ENCODE results near the gene SRPX.

SRPX gene

DNA sequence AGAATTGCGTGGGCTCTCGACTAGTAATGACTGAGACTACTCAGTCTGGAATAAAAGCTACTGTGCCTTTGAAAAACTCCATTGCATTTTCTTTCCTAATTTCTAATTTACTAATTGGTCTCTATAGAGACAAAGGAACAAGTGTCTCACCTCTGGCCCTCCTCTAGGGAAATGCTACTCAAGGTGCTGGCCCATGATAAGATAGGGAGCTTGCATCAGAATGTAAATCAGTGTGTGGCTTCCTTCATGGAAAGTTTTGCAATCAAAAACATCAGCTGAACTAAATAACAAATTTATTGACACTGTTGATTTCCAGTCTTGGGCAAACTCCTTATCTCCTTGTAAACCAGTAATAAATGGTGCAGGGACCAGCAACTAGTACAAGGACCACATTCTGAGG, 81.8 kb downstream of the SRPX start:
- no peak for DNase-seq (ENCODE audit: low read depth)

DNA sequence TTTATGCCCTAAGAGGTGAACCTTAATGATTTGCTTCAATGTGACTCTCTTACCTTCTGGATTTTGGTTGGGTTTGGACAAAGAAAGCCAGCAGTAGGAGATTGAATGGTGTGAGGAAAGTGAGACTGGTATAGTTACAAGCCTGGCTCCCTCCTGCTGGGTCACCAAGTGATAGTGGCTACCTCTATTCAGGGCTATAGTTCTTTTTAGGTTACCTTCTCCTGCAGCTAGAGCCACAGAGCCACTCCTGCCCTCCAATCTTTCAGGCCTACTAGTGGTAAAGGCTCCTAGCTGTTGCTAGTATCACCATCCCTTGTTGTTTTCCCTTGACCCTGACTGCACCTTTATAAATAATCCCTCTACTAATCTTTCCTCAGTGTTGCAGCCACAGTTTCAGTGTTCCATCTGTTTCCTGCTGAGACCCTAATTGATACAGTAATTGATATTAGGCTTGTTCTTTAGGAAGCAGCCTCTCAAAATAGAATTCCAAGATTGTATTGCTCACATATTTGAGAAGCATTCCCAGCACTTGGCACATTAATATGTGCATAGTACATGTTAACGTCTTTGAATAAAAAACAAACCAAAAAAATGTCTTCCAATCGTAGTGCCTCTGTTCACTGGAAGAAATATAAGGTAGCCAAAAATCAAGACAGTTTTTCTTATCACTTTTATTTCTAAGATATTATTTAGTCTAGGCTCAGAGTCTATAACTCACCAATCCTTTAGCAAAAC, 82.3 kb downstream of the SRPX start:
- DNase-seq (ENCODE audit: low read depth), result no peak

DNA sequence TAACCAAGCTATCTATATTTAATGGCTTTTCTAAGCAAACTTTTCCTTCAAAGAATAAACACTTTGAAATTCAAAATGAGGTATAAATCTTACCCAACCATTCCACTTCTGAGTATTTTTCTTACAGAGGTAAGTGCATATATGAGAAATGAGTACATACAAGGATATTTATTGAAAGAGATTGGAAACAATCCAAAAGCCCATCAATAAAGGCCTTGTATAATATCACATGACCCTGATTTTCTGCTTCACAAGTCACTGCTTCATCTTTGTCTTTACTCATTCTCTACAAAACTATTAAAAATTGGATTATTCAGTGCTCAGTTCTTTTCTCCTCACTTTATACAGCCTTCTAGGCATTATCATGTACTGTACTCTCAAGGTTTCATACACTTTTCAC, 91.3 kb downstream of the SRPX start:
- no peak for DNase-seq (ENCODE audit: low read depth)

DNA sequence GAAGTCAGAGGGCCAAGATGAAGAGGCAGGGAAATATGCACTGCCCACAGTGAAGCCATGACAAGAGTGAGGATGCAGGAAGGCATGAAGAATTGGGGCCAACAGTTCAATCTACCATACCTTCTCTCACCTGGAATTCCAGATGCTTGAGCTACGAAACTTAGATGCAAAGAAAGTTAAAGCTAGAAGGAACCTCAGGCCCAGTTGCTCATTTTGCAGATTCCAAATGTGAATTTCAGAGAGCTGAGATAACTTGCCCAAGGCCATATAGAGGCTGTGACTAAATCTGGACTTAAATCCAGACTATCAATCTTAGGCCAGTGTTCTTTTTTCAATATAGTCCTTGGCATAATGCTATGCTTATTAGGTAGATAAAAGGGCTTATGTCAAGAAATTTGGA, 92.7 kb downstream of the SRPX start:
- DNase-seq (ENCODE audit: low read depth), result no peak

DNA sequence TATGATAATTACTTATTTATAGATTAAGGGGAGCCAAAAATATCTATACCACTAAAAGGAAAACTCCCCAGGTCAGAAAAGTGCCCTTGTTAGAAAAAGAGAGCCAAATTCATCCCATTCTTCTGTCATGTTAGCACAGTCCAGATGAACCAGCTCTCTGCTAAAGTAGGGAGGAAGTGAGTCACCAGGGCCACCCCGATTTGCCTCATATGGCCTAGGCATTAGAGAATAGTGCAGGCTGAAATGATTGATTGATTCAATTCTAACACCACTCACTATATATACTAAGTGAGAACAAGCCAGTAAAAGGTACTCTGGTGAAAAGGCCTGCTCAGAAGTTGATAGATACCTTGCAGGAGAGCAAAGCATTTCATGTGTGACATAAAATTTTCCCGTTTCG, 94.5 kb downstream of the SRPX start:
- no peak for DNase-seq (ENCODE audit: low read depth)

DNA sequence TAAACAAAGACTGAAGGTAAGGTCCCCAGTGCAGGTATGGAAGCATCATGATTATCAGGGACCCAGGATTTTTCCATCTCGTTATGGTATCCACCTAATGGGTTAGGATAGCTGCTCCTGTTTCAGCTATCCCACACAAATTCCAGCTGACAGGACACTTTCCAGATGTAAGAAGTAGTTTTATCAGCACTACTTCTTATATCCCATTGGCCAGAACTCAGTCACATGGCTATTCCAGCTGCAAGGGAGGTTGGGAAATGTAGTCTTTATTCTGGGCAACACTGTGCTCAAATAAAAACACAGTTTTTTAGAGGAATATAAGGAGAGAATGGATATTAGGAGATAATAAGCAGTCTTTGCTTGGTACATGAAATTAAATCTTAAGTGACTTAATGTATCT, 96.7 kb downstream of the SRPX start:
- no peak for DNase-seq (ENCODE audit: low read depth)

DNA sequence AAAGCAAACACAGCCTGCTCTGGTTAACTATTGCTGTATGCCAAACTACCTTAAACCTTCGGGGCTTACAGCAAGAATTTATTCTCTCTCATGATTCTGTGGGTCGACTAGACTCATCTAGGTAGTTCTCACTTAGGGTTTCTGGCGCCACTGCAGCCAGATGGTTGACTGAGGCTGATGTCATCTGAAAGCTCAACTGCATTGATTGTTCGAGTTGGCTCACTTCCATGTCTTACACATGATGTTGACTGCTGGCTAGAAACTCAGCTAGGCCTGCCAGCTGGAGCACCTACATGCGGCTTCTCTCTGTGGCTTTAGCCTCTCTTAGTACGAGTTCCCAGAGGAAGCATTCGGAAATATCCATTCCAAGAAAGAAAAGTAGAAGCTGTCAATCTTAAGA, 103.2 kb downstream of the SRPX start:
- DNase-seq (ENCODE audit: low read depth), result no peak

DNA sequence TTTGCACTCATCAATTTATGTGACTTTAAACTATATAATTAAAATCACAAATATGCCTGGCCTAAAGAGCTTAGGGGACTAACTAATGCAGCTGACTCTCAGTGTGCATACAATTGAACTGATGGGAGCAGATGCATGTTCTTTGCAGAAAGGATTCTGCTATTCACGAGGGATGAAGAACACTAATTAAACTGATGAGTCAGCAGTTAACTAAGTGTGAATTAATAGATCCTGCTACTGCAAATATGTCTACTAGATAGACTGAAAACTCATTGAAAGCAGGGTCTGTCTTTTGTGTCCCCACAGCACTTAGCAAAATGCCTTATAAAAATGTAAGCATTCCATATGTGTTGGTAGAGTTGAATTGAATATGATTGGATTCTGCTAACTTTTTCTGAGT, 104.0 kb downstream of the SRPX start:
- no peak for DNase-seq (ENCODE audit: low read depth)

DNA sequence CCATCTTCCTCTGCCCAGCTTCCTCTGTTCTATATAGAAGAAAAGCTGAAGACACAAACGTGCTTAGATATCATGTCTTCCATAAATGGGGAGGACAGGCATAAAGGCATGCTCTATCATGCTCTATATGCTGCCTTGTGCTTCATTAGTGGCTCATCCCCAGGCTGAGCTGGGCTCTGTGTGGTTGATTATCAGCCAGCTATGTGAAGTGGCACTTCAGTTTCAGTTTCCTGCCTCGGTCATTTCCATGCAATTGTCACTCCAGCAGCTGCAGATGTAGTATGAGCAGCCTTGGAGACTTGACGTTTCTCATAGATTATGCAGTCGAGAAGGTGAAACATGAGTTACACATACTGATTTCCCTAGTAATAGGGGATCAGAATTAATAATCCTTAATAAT, 108.1 kb downstream of the SRPX start:
- DNase-seq (ENCODE audit: low read depth), result no peak

DNA sequence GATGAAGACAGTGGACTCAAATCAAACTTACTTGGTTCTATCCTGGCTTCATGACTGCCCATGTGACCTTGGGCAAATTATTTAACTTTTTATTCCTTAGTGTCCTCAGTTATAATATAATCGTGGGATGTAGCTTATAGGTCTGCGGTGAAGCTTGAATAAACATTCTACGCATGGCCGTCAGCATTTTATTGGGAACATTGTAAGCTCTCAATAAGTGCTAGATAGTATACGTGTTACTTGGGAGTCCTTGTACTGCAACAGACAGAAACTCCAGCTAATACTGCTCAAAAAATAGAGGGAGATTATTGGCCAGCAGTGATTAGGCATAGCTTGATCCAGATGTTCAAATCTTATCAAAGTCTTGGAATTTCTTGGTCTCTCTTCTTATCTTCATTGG, 109.5 kb downstream of the SRPX start:
- no peak for DNase-seq (ENCODE audit: low read depth)

DNA sequence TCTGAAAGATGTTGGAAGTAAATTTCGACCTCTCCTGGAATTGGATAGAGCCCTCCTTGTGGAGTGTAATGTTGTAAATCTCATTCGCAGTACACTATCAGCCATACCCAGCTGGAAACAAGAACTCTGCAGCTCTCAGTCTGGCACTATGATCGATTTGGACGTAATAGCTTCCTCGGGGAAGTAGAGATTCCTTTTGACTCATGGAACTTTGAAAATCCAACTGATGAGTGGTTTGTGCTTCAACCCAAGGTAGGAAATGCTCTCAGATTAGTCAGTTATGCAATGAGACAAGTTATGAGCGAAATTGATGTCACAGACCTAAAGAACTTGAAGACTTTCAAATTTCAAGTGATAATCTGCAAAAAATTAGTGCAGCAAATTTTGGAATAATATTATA, 110.4 kb downstream of the SRPX start:
- no peak for DNase-seq (ENCODE audit: low read depth)

DNA sequence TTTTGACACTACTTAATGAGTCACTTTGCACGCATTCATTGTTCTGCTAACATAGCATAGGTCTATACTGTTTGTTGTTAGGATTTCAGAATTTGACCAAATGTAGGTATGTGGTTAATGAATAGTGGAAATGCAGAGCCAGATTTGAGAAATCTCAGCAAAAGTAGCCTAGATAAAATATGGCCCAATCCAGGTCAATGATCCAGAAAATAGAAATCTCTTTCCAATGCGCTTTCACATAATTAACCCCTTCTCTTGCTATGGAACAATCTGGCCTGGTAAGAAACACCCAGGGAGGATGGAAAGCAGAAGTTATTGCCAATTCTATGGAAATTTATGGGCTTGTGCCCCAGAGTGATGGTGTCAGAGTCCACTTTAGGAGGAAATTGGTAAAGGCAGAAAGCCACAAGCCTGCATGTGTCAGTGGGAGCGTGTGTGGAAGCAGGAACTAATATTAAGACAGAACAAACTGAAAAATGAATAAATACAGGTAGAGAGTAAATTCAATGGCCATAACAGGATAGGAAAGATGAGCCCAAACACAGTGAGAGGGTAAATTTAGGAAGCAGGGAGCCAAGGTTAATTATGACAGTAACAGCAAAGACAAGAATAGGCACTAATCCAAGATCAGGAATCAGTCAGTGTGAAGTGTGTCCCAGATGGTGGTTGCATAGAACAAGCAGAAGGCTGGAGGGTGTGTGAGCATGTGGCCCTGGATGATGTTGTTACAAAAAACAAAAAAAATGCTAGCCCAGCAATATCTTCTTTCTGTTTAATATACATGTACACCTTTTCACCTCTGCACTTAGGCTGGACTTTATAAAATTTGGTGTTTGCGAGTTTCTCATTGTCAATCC, 111.4 kb downstream of the SRPX start:
- DNase-seq (ENCODE audit: low read depth), result no peak

DNA sequence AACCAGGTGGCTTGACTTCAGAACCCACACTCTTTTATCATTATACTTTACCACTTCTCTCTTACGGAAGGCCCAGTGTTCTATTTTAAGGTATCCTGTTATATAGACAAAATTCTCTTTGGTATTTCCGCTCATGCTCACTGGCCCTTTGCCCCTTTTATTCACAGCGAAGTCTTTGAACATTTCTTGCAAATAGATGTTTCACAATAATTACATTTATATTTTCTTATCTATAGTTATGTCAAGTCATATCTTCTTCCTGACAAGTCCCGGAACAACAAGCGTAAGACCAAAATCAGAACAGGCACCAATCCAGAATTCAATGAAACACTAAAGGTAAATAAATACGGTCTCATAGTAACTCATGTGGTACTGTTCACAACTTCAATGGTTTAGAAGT, 112.3 kb downstream of the SRPX start:
- no peak for DNase-seq (ENCODE audit: low read depth)

DNA sequence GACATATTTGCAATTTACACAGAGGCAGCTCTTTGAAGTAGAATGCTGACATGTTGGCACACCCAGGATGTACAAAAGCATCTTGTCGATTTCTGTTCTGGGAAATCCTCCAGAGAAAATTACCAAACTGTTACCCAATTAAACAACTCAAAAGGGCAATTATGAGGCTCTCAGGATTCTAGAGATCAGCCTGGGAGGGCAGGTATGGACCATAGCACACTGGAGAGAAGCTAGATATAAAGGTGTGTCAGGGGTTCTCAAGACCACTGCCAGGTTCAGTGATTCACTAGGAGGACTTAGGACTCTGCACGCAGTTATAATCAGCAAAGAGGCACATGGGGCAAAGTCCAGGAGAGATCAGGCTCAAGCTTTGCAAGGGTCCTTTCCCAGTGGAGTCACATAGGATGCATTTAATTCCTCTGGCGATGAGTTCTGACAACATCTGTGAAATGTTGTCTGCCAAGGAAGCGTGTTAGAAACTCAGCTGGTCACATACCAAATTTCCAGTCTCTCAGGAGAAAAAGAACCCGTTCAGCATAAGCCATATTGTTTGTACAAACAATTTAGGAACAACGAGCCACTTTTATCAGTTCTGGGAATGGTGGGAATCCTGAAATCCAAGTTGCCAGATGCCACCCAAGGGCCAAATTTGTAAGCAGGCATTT, 113.5 kb downstream of the SRPX start:
- no peak for DNase-seq (ENCODE audit: low read depth)

DNA sequence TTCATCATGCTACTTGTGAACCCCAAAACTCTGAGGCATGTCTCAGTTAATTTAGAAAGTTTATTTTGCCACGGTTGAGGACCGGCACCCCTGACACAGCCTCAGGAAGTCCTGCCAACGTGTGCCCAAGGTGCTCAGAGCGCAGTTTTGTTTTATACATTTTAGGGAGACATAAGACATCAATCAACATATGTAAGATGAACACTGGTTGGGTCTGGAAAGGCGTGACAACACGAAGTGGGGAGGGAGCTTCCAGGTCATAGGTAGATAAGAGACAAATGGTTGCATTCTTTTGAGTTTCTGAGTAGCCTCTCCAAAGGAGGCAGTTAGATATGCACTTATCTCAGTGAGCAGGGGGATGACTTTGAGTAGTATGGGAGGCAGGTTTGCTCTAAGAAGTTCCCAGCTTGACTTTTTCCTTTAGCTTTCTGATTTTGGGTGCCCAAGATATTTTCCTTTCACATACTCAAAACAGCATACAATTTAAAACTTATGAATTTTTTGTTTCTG, 115.4 kb downstream of the SRPX start:
- DNase-seq (ENCODE audit: low read depth), result no peak

DNA sequence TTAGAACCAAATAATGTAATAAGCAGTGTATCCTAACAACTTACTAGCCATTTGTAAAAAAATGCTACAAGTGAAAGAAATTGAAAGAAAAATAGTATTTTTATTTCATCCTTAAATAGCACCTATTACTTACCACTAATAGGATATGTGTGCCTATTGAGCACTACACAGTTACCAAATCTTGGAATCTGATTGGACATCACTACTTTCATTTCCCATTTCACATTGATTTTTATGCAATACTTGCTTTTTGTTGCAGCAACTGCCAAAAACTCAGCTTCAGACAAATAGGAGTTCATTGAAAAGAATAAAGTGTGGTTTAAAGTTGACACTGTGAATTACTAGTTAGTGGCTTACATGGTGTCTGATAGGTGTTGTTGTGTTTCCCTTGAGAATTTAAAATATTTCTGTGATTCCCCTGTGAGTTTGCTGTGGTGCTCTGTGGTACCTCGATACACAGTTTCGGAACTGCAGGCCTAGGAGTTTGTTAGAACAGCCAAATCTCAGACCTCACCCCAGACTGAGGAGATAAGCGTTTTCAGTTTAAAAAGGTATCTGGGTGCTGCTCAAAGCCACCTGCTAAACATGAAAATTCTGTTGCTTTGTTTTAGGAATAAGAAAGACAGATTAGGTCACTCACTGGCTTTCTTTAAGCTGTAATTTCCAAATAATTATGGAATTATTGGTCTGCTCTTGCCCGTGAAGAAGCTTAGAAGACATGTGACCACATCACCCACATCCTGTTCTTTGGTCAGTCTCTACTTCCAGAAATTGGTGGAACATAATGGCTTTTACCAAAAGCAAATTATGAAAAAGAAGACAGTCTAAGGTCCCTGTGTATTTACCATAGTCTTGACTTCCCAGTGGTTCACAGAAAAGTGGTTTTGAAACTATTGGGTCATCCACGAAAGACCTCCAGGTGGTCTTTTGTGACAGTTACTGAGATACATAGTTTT, 116.5 kb downstream of the SRPX start:
- DNase-seq (ENCODE audit: low read depth), result no peak

DNA sequence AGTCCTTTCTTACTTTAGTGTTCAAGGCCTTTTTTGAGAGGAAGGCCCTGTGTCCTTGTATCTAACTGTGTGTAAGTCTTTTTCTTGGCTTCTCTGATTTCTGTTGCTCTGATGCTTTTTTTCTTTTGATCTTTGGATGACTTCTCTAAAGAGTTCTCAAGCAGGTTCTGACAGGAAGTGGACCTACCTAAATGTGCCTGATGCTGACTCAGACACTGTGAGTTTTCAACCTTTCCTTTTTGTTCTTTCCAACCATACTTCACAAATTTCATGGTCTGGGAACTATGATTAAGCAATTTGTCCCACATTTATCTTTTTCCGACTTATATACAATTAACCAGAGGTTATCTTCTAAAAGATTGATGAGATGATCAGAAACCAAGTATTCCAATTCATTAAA, 117.8 kb downstream of the SRPX start:
- no peak for DNase-seq (ENCODE audit: low read depth)

DNA sequence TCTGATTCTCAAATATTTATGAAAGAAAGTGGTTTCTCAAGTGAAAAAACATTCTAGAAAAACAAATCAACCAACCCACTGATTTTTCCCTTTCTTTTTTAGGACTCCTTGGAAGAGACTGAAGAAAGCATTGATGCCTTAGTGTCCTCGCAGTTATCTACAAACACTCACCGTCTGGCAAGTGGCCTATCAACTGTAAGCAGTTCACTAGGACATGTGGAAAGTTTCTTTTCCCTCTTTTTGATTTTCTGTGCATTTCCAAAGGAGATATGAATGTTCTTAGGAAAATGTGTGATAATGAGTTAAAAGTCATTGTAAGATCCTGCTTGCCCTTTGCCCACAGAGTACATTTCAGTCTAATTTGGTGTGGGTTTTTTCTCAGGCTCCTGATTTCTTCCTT, 118.4 kb downstream of the SRPX start:
- DNase-seq (ENCODE audit: low read depth), result no peak

DNA sequence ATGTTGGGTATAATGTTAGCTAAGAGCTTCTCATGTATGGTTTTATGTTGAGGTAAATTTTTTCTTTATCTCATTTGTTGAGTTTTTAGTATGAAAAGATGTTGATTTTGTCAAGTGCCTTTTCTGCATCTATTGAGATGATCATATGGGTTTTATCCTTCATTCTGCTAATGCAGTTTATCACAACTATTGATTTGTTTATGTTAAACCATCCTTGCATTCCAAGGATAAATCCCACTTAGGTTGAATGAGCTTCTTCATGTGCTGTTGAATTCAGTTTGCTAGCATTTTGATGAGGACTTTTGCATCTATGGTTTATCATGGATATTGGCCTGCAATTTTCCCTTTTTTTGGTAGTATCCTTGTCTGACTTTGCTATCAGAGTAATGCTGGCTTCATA, 121.0 kb downstream of the SRPX start:
- DNase-seq (ENCODE audit: low read depth), result no peak

All from T follicular helper cell (primary cell).